Left colon (tissue), 2 donors: ENCODE data around the gene PRPH. TPM values are rescaled to one million over a fixed set of nuclear protein-coding genes. Genes with fewer than 3 reads are reported as not detected.
"Not testable (repeated sequence)": the region's sequence is repeated elsewhere in the genome, so short reads cannot be mapped to it uniquely, and the experiment has no call there.

Experiments used
- ATAC-seq: fragments of 200-7000 bp; cut with Tn5 transposase; one replicate; pipeline ENCODE4 v1.9.1; 2020; ENCODE audit warnings: mild to moderate bottlenecking, moderate library complexity
- DNase-seq, 2 donors: peaks; one replicate each; pipeline ENCODE4 v3.0.0-alpha.2; 2020
- intact Hi-C, 2 donors: fragments of 100-400 bp; cut with DNase I in 1 of 2; cut with micrococcal nuclease in 1 of 2; formaldehyde crosslinking; loops; one replicate each; pipeline versions ENCODE4 v1.11.2 to v1.14.0; 2022; cut with DNase I, micrococcal nuclease
- total RNA-seq, 2 donors: library from RNA; stranded (reverse); fragmentation: NEBNext Ultra II Directional; extraction: Animal tissue kit (Norgen Biotek cat#: 25700); gene quantifications; one replicate each; pipeline ENCODE4 v1.2.1, GENCODE V29; 2021
- donor health status: DM: no; HTN: no; CAD: no.
- donor health status: DM: yes; HTN: yes; CAD: no.

PRPH gene
- total RNA-seq, 2 donors from 2014 or later, result 5.5 to 14.3 TPM

DNA sequence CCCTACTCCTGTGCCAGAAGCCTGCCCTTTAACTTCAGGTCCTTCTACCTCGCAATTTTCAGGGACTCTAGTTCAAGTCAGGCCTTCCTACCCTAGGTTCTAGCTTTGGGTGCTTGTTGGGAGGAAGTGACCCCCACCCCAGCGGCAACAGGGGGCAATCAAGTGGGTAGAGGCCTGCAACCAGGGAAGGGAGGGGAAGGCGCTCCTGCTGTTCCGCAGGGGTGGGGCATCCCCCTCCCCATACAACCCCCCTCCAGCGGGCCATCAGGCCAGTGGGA is 204 bp upstream of the PRPH start:
- intact Hi-C loops, result no loop called here
- no peak for ATAC-seq

GRCh38 chr12:49296034-49296835 is 1.3 kb downstream of the PRPH start:
- DNase-seq (peak; percentile 39 to 71), ATAC-seq (peak; percentile 69)
- intact Hi-C loops, result no loop called here

More for the DNA sequence above, 204 bp upstream of the PRPH start:
- DNase-seq, result no peak

- ATAC-seq (peak; percentile 72), DNase-seq (peak; percentile 55 to 63)
- intact Hi-C loops, result no loop called here
Observed at GRCh38 chr12:49296836-49297694, 2.1 kb downstream of the PRPH start.

DNA sequence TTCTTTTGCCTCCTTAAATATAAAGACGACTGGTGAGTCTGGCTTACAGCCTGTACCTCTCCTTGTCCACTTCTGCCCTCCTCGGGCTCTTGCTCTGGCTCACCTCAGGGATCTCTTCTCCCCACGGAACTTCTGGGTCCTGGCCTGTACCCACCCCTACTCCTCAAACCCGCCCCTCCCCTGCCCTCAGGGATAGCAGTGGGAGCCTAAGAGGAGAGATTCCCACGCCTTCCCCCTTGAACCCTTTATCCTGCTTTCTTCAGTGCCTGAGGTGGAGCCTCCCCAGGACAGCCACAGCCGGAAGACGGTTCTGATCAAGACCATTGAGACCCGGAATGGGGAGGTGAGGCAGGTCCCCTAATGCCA is 2.7 kb downstream of the PRPH start:
- intact Hi-C loops, result no loop called here
- ATAC-seq (no peak), DNase-seq (no peak)

DNA sequence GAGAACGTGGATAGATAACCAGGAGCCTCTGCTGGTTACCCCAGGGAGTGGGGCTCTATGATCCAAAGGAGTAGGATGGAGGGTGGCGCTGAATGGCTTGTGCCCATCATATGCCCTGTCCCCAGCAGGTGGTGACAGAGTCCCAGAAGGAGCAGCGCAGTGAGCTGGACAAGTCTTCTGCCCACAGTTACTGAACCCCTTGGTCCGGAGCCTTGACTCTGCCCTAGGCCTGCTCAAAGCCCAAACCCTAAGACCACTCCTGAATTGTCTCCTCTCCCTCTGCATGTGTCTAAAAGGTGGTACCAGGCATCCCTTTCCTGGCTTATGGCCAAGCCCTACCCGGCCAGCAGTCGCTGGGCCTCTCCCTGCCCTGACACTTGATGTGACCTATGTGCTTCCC is 3.2 kb downstream of the PRPH start:
- DNase-seq (peak in 1 of 2 donors; percentile 33), ATAC-seq (peak; percentile 53)
- intact Hi-C loops, result no loop called here

GRCh38 chr12:49301760-49302159 is 6.8 kb downstream of the PRPH start:
- DNase-seq (no peak), ATAC-seq (no peak)

DNA sequence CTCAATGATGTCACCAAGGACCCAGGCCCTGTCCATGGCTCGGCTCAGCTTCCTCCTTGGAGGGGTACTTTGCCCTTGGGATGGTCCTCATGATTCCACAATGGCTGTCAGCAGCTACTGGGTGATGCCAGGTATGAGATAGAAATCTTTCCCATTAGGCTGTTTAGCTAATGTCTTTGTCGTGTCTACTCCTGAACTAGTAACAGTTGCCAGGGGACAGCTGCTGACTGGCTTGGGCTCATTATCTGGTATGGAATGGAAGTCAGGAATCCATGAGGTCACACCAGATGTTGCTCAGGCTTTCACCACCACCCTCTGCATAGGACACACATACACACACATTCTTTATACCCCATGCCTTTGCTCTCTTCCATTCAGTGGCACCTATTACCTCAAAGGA is 9.2 kb downstream of the PRPH start:
- intact Hi-C loops, result no loop called here
- DNase-seq (no peak), ATAC-seq (no peak)

More at GRCh38 chr12:49301760-49302159, 6.8 kb downstream of the PRPH start:
- intact Hi-C loops, result no loop called here

- DNase-seq (no peak), ATAC-seq (peak; percentile 44)
- intact Hi-C loops, result no loop called here
Observed at GRCh38 chr12:49305762-49306510, 11.0 kb downstream of the PRPH start.

GRCh38 chr12:49309386-49309785 is 14.4 kb downstream of the PRPH start:
- DNase-seq, result no peak
- intact Hi-C loops, result no loop called here
- no peak for ATAC-seq

DNA sequence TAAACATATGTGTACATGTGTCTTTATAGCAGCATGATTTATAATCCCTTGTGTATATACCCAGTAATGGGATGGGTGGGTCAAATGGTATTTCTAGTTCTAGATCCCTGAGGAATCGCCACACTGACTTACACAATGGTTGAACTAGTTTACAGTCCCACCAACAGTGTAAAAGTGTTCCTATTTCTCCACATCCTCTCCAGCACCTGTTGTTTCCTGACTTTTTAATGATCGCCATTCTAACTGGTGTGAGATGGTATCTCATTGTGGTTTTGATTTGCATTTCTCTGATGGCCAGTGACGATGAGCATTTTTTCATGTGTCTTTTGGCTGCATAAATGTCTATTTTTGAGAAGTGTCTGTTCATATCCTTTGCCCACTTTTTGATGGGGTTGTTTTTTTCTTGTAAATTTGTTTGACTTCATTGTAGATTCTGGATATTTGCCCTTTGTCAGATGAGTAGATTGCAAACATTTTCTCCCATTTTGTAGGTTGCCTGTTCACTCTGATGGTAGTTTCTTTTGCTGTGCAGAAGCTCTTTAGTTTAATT is 15.6 kb downstream of the PRPH start:
- intact Hi-C loops, result not testable (repeated sequence)

GRCh38 chr12:49314811-49315210 is 19.9 kb downstream of the PRPH start:
- no peak for ATAC-seq
- intact Hi-C loops, result no loop called here
- DNase-seq, result no peak

More for the DNA sequence above, 15.6 kb downstream of the PRPH start:
- not testable (repeated sequence) for ATAC-seq, DNase-seq

DNA sequence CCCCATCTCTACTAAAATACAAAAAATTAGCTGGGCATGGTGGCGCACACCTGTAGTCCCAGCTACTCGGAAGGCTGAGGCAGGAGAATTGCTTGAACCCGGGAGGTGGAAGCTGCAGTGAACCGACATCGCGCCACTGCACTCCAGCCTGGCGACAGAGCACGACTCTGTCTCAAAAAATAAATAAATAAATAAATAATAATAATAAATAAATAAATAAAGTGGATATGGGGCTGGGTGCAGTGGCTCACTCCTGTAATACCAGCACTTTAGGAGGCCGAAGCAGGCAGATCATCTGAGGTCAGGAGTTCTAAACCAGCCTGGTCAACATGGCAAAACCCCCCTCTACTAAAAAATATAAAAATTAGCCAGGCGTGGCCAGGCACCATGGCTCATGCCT is 22.2 kb downstream of the PRPH start:
- DNase-seq, intact Hi-C loops, ATAC-seq: not testable (repeated sequence)

- intact Hi-C loops, DNase-seq, ATAC-seq: not testable (repeated sequence)
Observed at GRCh38 chr12:49320411-49321103, 25.6 kb downstream of the PRPH start.

- intact Hi-C loops, result no loop called here
- ATAC-seq (no peak), DNase-seq (no peak)
Observed at GRCh38 chr12:49322367-49322707, 27.4 kb downstream of the PRPH start.

DNA sequence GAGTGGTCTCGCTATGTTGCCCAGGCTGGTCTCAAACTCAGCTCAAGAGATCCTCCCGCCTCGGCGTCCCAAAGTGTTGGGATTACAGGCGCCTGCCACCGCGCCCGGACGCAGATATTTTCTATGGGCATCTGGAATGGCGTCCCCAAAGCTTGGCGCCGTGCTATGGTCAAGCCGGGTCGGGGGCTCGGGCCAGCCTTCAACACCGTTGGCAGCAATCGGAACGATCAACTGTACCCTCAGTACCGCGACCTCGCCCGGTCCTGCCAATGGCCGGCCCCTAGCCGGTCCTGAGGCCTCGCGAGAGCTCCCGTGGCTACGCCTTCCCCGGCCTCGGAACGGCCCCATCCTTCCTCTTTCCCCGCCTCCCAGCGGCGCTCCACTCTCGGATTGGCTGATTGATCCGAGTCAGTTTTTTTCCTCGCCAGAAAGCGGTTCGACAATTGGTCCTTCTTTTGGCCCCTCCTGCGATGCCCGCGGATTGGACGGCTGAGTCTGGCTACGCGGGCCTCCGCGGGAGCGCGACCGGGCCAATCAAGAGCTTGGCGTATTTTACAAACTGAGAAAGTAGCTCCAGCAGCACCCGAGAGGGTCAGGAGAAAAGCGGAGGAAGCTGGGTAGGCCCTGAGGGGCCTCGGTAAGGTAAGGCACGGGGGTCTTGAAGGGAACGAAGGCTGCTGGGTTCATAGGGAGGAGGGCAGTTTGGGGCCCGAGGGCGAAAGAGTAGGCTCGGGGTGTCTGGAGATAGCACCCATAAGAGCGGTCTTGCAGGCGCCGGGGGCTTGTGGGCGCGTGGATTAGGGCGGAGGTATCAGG is 28.0 kb downstream of the PRPH start, which contains the start of gene TROAP:
TROAP (plus strand) TSS at position 548 of the 816 bp plus-strand sequence. CDS start 354 bp downstream, outside the sequence.
- ATAC-seq (peak; percentile 99), DNase-seq (peak; percentile 97 to 98)
- intact Hi-C loops, result no loop called here

- intact Hi-C loops, result no loop called here
- no peak for DNase-seq
- no peak for ATAC-seq
Observed at GRCh38 chr12:49323524-49324097, 28.7 kb downstream of the PRPH start.

- no peak for ATAC-seq
- intact Hi-C loops, result no loop called here
- no peak for DNase-seq
Observed at GRCh38 chr12:49325606-49326005, 30.7 kb downstream of the PRPH start.
